Glutamatergic neuron (in vitro differentiated cells): ENCODE results near the gene PRCP. TPM values are rescaled to one million over a fixed set of nuclear protein-coding genes. Genes with fewer than 3 reads are reported as not detected.

Source experiments
- DNase-seq: peaks from one replicate; pipeline ENCODE4 v3.0.0; 2022
- H3K27ac Mint-ChIP-seq: one replicate; pipeline ENCODE4 v1.8.0; 2020; ENCODE audit warnings: mild to moderate bottlenecking, mixed read lengths, inconsistent platforms; ENCODE audit not compliant: unreplicated experiment
- H3K27me3 Mint-ChIP-seq: one replicate; pipeline ENCODE4 v1.8.0; 2020; ENCODE audit warnings: mild to moderate bottlenecking, moderate library complexity, mixed read lengths, inconsistent platforms; ENCODE audit not compliant: unreplicated experiment
- H3K36me3 Mint-ChIP-seq: one replicate; pipeline ENCODE4 v1.8.0; 2020; ENCODE audit warnings: mild to moderate bottlenecking, mixed read lengths, inconsistent platforms; ENCODE audit not compliant: unreplicated experiment
- H3K4me1 Mint-ChIP-seq: one replicate; pipeline ENCODE4 v1.8.0; 2020; ENCODE audit warnings: mild to moderate bottlenecking, low read depth, mixed read lengths, inconsistent platforms; ENCODE audit not compliant: unreplicated experiment
- H3K4me3 Mint-ChIP-seq: one replicate; pipeline ENCODE4 v1.8.0; 2020; ENCODE audit warnings: mild to moderate bottlenecking, mixed read lengths, inconsistent platforms; ENCODE audit not compliant: unreplicated experiment
- H3K9me3 Mint-ChIP-seq: one replicate; pipeline ENCODE4 v1.8.0; 2020; ENCODE audit warnings: mild to moderate bottlenecking, moderate library complexity, mixed read lengths, inconsistent platforms; ENCODE audit not compliant: unreplicated experiment
- total RNA-seq: library from RNA; stranded (reverse); fragmentation: NEBNext Ultra II Directional; extraction: Animal tissue kit (Norgen Biotek cat#: 25700); gene quantifications from one replicate; pipeline ENCODE4 v1.2.1, GENCODE V29; 2021; ENCODE audit not compliant: unreplicated experiment
- TF ChIP-seq, protein P1 (sequence below): fragments of 200-600 bp; sonication (generic); IDR thresholded peaks from one replicate; pipeline ENCODE4 v1.5.0; 2021; ENCODE audit not compliant: partially characterized antibody, unreplicated experiment

PRCP gene
- total RNA-seq, 1 donor from 2014 or later = 12.3 TPM

DNA sequence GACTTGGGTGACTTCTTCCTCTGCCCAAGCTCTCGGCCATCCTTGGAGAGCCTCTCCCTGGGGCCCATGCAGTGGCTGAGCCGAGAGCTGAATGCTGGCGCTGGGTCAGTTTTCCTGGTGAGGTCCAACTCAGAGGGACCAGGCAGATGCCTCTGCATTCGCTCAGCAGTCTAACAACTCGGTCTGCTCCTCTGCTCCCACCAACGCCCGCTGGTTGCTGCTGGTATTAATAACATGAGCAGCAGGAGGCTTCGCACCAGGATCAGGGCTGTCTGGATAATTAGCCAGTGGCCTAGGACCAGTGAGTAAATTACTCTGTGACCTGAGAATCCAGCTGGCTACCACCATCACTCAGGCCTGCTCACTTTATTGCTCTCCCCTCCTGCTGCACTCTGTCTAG is 88.9 kb downstream of the PRCP start:
- no peaks in the 10 kb centered on the region for H3K9me3 Mint-ChIP-seq
- DNase-seq = peak; percentile 29
- H3K36me3 Mint-ChIP-seq = no peaks in the 10 kb centered on the region
- peaks cover 2% of the 10 kb centered on the region for H3K4me1 Mint-ChIP-seq
- no peaks in the 10 kb centered on the region for H3K27me3 Mint-ChIP-seq
- no peak overlapping the region for H3K4me3 Mint-ChIP-seq
- TF ChIP-seq, protein P1, sequence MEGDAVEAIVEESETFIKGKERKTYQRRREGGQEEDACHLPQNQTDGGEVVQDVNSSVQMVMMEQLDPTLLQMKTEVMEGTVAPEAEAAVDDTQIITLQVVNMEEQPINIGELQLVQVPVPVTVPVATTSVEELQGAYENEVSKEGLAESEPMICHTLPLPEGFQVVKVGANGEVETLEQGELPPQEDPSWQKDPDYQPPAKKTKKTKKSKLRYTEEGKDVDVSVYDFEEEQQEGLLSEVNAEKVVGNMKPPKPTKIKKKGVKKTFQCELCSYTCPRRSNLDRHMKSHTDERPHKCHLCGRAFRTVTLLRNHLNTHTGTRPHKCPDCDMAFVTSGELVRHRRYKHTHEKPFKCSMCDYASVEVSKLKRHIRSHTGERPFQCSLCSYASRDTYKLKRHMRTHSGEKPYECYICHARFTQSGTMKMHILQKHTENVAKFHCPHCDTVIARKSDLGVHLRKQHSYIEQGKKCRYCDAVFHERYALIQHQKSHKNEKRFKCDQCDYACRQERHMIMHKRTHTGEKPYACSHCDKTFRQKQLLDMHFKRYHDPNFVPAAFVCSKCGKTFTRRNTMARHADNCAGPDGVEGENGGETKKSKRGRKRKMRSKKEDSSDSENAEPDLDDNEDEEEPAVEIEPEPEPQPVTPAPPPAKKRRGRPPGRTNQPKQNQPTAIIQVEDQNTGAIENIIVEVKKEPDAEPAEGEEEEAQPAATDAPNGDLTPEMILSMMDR = no peak
- no peak overlapping the region for H3K27ac Mint-ChIP-seq

DNA sequence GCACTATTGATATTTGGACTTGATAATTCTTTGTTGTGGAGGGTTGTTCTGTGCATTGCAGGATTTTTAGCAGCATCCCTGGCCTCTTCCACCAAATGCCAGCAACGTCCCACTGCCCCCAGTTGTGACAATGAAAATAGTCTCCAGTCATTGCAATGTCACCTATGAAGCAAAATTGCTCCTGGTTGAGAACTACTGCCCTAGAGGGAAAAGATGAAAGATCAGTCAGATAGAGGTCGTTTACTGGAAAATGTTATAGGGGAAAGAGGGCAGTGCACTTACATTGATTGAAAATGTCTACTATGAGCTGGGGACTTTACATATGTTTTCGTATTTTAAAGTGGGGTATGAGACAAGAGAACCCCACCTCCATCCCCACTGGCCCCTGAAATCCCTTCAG is 89.5 kb downstream of the PRCP start:
- no peaks in the 10 kb centered on the region for H3K27me3 Mint-ChIP-seq
- H3K4me3 Mint-ChIP-seq = no peak overlapping the region

DNA sequence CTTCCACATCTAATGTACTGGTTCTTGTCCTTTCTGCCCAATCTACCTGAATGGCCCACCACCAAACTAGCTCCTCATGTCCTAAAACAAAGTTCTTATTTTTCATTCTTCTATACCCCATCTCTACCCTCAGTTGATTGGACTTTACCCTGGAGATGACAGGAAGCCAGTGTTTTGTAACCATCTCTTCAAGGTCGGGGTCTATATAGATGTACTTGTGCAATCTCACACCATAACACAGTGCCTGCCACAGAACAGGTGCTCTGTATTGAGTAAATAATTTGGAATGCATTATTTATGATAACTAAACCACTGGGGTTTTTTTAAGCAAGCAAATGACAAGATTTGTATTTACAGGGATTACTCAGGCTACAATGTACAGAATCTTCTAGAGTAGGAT is 89.9 kb downstream of the PRCP start:
- Mint-ChIP-seq H3K27ac (no peak overlapping the region), H3K4me1 (no peaks in the 10 kb centered on the region), H3K4me3 (no peak overlapping the region), H3K36me3 (no peaks in the 10 kb centered on the region), H3K27me3 (no peaks in the 10 kb centered on the region), H3K9me3 (no peaks in the 10 kb centered on the region)
- DNase-seq = no peak
- TF ChIP-seq, protein P1 = no peak

More for the DNA sequence above, 89.5 kb downstream of the PRCP start:
- no peak overlapping the region for H3K27ac Mint-ChIP-seq
- H3K9me3 Mint-ChIP-seq = no peaks in the 10 kb centered on the region
- no peaks in the 10 kb centered on the region for H3K36me3 Mint-ChIP-seq
- H3K4me1 Mint-ChIP-seq = no peaks in the 10 kb centered on the region
- TF ChIP-seq, protein P1 = no peak
- no peak for DNase-seq

DNA sequence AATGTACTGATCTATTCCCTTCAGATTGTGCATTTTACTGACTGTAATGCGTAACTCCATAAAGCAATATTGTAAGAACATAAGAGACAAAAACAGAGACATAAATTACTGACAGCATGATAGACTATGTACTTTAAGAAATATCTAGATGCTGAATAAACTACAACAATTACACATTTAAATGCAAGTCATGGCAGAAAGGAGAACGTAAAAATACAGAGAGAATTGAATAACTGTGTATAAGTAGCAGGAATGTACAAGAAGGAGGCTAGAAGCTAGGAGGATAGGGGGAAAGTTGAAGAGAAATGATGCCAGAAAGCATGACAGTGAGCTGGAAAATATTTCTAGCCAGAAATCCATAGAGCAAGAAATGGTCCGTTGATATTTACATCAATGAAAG is 92.6 kb downstream of the PRCP start:
- Mint-ChIP-seq H3K27me3 (no peaks in the 10 kb centered on the region), H3K36me3 (no peaks in the 10 kb centered on the region), H3K4me3 (no peak overlapping the region), H3K27ac (no peak overlapping the region), H3K4me1 (no peaks in the 10 kb centered on the region), H3K9me3 (no peaks in the 10 kb centered on the region)
- TF ChIP-seq, protein P1 = no peak
- DNase-seq = no peak

DNA sequence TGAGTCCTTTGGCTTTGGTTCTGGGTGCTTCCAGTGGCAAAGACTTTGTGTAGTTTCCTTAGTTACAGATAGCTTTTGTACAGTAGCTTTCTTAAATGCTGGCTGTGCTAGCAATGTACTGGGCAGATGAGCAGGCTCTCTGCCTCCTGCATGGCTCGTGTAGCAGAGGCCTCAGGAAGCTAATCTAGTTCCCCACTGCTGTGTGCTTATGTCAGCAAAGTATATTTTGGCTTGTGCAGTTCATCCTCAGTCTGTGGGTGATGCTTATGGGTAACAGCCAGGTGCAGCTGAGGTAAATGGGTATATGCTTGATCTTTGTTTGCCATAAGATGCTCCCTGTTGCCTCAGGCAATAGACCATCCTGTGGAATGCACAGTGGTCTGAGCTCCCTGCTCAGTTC is 97.5 kb downstream of the PRCP start:
- H3K36me3 Mint-ChIP-seq = no peaks in the 10 kb centered on the region
- H3K4me3 Mint-ChIP-seq = no peak overlapping the region
- no peaks in the 10 kb centered on the region for H3K27me3 Mint-ChIP-seq
- H3K4me1 Mint-ChIP-seq = no peaks in the 10 kb centered on the region
- TF ChIP-seq, protein P1 = no peak
- no peak for DNase-seq
- no peaks in the 10 kb centered on the region for H3K9me3 Mint-ChIP-seq
- H3K27ac Mint-ChIP-seq = no peak overlapping the region
